Left renal pelvis (tissue), 4 donors: Measurements from ENCODE around the gene GMCL2. TPM values are rescaled to one million over a fixed set of nuclear protein-coding genes. Genes with fewer than 3 reads are reported as not detected.
"Not testable (repeated sequence)": the region's sequence is repeated elsewhere in the genome, so short reads cannot be mapped to it uniquely, and the experiment has no call there.

Experiments used
- DNase-seq, 4 donors: peaks; one replicate each; pipeline ENCODE4 v3.0.0-alpha.2; 2013; ENCODE audit warnings: low read depth in 4 of 4, low spot score in 3 of 4
- polyA plus RNA-seq, 4 donors: library from polyadenylated mRNA; unstranded; fragments of 120-200 nt; gene quantifications; one replicate each; pipeline ENCODE4 v1.2.1, GENCODE V29; 2013; ENCODE audit not compliant: insufficient read length in 4 of 4

Gene GMCL2
- polyA plus RNA-seq, 4 donors = 0.08 TPM; not detected in 3

GRCh38 chr5:178207183-178207916 lies 20.2 kb upstream of the GMCL2 start:
- no peak for DNase-seq

GRCh38 chr5:178206166-178207101 lies 19.3 kb upstream of the GMCL2 start:
- DNase-seq = no peak

- no peak for DNase-seq
These were observed 18.5 kb upstream of the GMCL2 start for GRCh38 chr5:178205749-178206047.

GRCh38 chr5:178204935-178205748 lies 18.0 kb upstream of the GMCL2 start:
- peak in 2 of 4 donors; percentile 39 to 52 for DNase-seq

- DNase-seq = peak; percentile 92 to 94 (median 93)
These were observed 17.2 kb upstream of the GMCL2 start, which contains the start of gene HNRNPAB for GRCh38 chr5:178204182-178204934. HNRNPAB (plus strand) TSS chr5:178204533; CDS start chr5:178204838, 305 bp downstream.

- DNase-seq = peak in 1 of 4 donors; percentile 14
These were observed 16.6 kb upstream of the GMCL2 start for GRCh38 chr5:178203670-178204181.

- DNase-seq = no peak
These were observed 15.4 kb upstream of the GMCL2 start for GRCh38 chr5:178202541-178202940.

- DNase-seq = no peak
These were observed 14.7 kb upstream of the GMCL2 start for GRCh38 chr5:178201927-178202235.

GRCh38 chr5:178201221-178201926 lies 14.2 kb upstream of the GMCL2 start:
- no peak for DNase-seq

GRCh38 chr5:178199581-178200434 lies 12.6 kb upstream of the GMCL2 start:
- DNase-seq = no peak

GRCh38 chr5:178198706-178199105 lies 11.5 kb upstream of the GMCL2 start:
- no peak for DNase-seq

GRCh38 chr5:178198151-178198550 lies 11.0 kb upstream of the GMCL2 start:
- DNase-seq = not testable (repeated sequence)

GRCh38 chr5:178196986-178197385 lies 9.8 kb upstream of the GMCL2 start:
- DNase-seq = no peak

- no peak for DNase-seq
These were observed 9.2 kb upstream of the GMCL2 start for GRCh38 chr5:178196281-178196812.

GRCh38 chr5:178194026-178194425 lies 6.9 kb upstream of the GMCL2 start:
- no peak for DNase-seq

- DNase-seq = no peak
These were observed 6.2 kb upstream of the GMCL2 start for GRCh38 chr5:178193251-178193809.

GRCh38 chr5:178192787-178193186 lies 5.6 kb upstream of the GMCL2 start:
- DNase-seq = no peak

- no peak for DNase-seq
These were observed 5.1 kb upstream of the GMCL2 start for GRCh38 chr5:178192244-178192643.
